ENCODE measurements around the gene MMP2. TPM values are rescaled to one million over a fixed set of nuclear protein-coding genes. Genes with fewer than 3 reads are reported as not detected.

Gene MMP2
- total RNA-seq, 1 experiment from 2014 or later, result 1.5 TPM

GRCh38 chr16:55435387-55435786, 43.6 kb upstream of the MMP2 start:
- Histone ChIP-seq H3K36me3 (ENCODE audit: control insufficient read depth in 1 of 2, insufficient read depth in 2 of 2, low read length in 2 of 2) (no peaks in the 10 kb centered on the region), H3K27ac (ENCODE audit: low read depth, low read length) (no peak overlapping the region), H3K27me3 (ENCODE audit: insufficient read depth, low read length) (peaks cover 69% of the 10 kb centered on the region), H3K4me1 (ENCODE audit: control insufficient read depth in 1 of 2, insufficient read depth in 2 of 2, low read length in 2 of 2) (no peaks in the 10 kb centered on the region), H2AFZ (ENCODE audit: low read depth, low read length, poor library complexity, severe bottlenecking) (no peak overlapping the region), H3K9ac (ENCODE audit: low read length) (no peak overlapping the region), H4K20me1 (ENCODE audit: insufficient read depth) (no peaks in the 10 kb centered on the region), H3K79me2 (ENCODE audit: insufficient read depth, low read length) (no peaks in the 10 kb centered on the region), H3K4me2 (ENCODE audit: low read length) (no peak overlapping the region), H3K9me2 (ENCODE audit: insufficient read depth) (no peaks in the 10 kb centered on the region), H3K4me3 (replicated peaks in 1 of 2; ENCODE audit: low read depth in 1 of 2, low read length in 2 of 2) (no peak overlapping the region), H3K9me3 (ENCODE audit: control insufficient read depth in 1 of 2, insufficient read depth in 1 of 2, low read depth in 1 of 2, low read length in 2 of 2) (no peaks in the 10 kb centered on the region)
- no peak for ATAC-seq
- ChIA-PET POLR2A (no interaction called here), CTCF (no interaction called here), RAD21 (ENCODE audit: low non-redundant PET in 1 of 2, low total read pairs in 2 of 2, uncharacterized antibody in 2 of 2, unreplicated experiment in 2 of 2) (no interaction called here)
- no peak for DNase-seq (ENCODE audit: low read depth, low spot score)
- TF ChIP-seq REST (IDR thresholded peaks at IDR 0.05; ENCODE audit: low read depth) (no peak), CTCF (IDR thresholded peaks at IDR 0.05 in 2 of 3, conservative IDR thresholded peaks at IDR 0.05 in 1 of 3; ENCODE audit: borderline replicate concordance in 1 of 3, insufficient read depth in 1 of 3, low read depth in 2 of 3, low read length in 2 of 3) (no peak), TCF7L2 (IDR thresholded peaks at IDR 0.05; ENCODE audit: borderline replicate concordance, extremely low read depth, insufficient read depth, insufficient read length) (no peak), ATF3 (IDR thresholded peaks at IDR 0.05) (no peak), ZBTB33 (IDR thresholded peaks at IDR 0.05; ENCODE audit: extremely low read depth, insufficient replicate concordance, low read length) (no peak), POLR2AphosphoS5 (IDR thresholded peaks at IDR 0.05; ENCODE audit: low read depth, low read length) (no peak), CBX3 (IDR thresholded peaks at IDR 0.05; ENCODE audit: low read depth) (no peak), YY1 (IDR thresholded peaks at IDR 0.05; ENCODE audit: extremely low read depth, insufficient replicate concordance, low read depth, low read length) (no peak), ZNF274 (IDR thresholded peaks at IDR 0.05; ENCODE audit: low read depth, low read length) (no peak), SRF (IDR thresholded peaks at IDR 0.05; ENCODE audit: low read depth) (no peak), EGR1 (IDR thresholded peaks at IDR 0.05; ENCODE audit: low read depth) (no peak)
- no TSS peak for BruUV-seq (replicated peaks)
- intact Hi-C loops (cut with micrococcal nuclease), result no loop called here
